ENCODE data around the gene B3GNT3.

The B3GNT3 gene

DNA sequence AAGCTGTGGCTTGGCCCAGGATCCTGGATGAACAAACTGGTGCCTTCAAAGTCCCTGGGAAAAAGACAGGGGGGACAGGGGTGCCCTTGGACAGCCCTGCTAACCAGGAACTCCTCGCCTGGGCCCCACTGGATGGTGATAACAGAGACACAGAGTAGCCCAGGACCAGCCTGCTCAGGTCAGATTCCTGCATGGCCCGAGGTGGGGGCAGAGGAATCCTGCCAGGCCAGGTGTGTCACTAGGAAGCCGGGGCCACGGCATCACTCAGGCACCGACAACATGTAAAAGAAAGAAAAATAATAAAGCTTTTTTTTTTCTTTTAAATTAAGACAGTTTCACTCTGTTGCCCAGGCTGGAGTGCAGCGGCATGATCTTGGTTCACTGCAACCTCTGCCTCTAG is 59.1 kb downstream of the B3GNT3 start:
- DNase-seq (ENCODE audit: low read depth), result no peak
- TF ChIP-seq, protein P1, sequence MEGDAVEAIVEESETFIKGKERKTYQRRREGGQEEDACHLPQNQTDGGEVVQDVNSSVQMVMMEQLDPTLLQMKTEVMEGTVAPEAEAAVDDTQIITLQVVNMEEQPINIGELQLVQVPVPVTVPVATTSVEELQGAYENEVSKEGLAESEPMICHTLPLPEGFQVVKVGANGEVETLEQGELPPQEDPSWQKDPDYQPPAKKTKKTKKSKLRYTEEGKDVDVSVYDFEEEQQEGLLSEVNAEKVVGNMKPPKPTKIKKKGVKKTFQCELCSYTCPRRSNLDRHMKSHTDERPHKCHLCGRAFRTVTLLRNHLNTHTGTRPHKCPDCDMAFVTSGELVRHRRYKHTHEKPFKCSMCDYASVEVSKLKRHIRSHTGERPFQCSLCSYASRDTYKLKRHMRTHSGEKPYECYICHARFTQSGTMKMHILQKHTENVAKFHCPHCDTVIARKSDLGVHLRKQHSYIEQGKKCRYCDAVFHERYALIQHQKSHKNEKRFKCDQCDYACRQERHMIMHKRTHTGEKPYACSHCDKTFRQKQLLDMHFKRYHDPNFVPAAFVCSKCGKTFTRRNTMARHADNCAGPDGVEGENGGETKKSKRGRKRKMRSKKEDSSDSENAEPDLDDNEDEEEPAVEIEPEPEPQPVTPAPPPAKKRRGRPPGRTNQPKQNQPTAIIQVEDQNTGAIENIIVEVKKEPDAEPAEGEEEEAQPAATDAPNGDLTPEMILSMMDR (IDR thresholded peaks at IDR 0.05; ENCODE audit: insufficient read depth, low read depth, low read length, missing control alignments), result no peak
- no peak overlapping the region for H3K4me3 ChIP-seq (ENCODE audit: low read depth, low read length)

DNA sequence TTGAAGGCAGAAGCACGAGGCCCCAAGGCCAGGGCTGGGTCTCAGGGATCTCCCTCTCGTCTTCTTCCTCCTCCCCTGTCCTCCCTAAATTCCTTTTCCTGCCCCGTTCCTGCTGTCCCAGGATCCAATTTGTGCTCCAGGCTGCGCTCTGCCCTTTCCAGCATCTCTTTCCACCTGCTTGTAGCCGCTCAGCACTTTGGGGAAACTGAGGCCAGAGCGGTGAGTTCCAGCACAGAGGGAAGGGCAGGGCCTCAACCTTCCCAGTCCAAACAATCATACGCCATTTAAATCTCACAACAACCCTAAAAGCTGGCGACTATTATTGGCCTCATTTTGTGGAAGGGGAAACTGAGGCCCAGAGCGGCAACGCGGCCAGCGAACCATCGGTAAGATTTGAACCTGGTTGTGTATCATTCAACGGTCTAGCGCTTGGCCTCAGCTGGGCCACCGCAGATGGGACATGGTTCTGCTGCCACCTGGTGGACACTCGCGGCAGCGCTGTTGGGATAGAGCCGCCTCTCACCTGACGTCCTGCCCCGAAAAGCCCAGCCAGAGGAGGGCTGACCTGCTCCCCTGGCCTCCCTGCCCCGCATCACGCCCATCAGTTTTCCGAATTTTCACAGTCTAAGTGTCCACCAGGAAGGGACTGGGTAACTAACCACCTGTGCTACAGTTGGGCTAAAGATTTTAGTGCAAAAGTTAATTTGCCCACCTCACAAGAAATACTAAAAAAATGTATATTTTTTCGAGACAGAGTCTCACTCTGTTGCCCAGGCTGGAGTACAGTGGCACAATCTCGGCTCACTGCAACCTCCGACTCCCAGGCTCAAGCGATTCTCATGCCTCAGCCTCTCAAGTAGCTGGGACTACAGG is 60.6 kb downstream of the B3GNT3 start:
- TF ChIP-seq, protein P1 (IDR thresholded peaks at IDR 0.05; ENCODE audit: insufficient read depth, low read depth, low read length, missing control alignments), result peak; percentile 98
- no peak overlapping the region for H3K4me3 ChIP-seq (ENCODE audit: low read depth, low read length)
- peak; percentile 84 for DNase-seq (ENCODE audit: low read depth)

DNA sequence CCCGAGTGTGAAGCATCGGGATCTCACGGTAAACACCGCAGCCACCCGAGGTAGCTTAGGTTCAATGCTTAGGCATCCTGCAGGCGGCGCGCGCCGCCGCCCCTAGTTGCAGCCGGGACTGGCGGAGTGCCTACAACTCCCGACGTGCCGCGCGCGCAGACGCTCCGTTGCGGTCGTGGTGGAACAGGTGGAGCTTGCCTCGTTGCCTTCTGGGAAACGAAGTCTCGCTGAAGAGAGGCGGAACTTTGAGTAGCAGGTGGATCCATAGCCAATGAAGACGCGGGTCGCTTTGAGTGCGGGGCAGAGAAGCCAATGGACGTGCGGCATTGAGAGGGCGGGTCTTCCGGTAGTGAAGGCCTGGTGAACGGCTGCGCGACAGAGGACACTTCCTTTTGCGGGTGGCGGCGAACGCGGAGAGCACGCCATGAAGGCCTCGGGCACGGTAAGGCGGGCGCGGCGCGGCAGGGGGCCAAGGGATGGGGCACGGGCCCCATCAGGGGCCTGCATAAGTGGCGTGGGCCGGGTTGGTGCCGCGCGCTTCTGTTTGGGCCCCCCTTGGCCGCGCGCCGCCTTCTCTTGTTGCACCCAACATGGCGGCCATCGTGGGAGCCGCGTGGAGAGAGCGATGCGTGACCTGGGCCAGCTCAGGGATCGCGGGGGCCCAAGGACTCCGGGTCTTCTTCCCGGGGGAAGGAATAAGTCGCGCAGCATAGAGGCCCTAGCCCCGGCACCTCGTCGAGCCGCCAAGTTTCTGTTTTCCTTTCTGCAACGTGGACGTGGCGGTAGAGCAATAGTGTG is 64.8 kb downstream of the B3GNT3 start, which contains the start of gene RPL18A:
RPL18A (plus strand) TSS at position 378 of the 798 bp plus-strand sequence; CDS start at position 425, 47 bp downstream.
- peak within 1 kb of the TSS; percentile 80 for H3K4me3 ChIP-seq (ENCODE audit: low read depth, low read length)
- TF ChIP-seq, protein P1 (IDR thresholded peaks at IDR 0.05; ENCODE audit: insufficient read depth, low read depth, low read length, missing control alignments), result peak; percentile 96
- peak; percentile 100 for DNase-seq (ENCODE audit: low read depth)

DNA sequence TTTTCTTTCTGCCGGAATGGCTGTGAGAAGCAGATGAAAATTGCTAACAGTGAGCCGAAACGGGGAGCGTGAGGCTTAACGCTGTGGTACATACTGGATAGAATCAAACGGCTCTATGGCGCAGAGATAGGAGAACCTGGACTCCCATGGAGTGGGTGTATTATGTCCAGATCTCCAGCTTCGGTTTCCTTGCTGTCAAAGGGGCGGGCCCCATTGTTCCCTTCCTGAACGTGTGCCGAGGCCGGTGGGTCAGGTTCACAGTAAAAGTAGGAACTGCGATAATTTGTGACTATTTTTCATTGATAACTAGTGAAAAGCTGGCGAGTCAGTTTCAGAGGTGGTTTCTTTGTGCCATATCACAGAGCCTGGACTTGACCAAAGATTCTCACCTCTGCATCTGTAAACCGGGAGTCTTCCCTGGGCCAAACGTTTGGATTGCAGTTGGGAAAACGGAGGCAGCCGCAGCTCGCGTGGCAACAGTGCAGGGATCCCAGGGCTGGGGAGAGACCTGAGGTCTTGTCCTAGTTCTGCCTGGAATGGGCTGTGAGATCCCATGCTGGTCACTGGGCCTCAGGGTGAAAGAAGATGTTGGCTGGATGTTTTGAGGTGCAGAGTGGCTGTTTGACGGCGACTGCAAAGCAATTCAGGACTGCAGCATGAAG is 65.5 kb downstream of the B3GNT3 start:
- DNase-seq (ENCODE audit: low read depth), result peak; percentile 32
- TF ChIP-seq, protein P1 (IDR thresholded peaks at IDR 0.05; ENCODE audit: insufficient read depth, low read depth, low read length, missing control alignments), result no peak
- peak overlapping the region; percentile 80 for H3K4me3 ChIP-seq (ENCODE audit: low read depth, low read length)

DNA sequence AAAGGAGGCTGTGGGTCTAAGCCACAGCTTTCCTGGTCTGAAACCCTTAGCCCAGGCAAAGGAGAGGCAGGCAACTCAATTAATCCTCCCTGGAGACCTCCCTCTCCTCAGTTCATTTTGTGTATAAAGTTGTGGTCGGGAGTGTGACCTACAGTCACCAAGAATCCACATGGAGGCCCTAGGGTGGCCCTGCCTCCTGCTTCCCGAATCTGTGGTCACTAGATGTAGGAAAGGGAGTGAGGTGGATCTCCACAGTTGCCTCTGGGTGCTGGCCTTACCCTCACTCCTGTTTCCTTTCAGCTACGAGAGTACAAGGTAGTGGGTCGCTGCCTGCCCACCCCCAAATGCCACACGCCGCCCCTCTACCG is 66.0 kb downstream of the B3GNT3 start:
- TF ChIP-seq, protein P1 (IDR thresholded peaks at IDR 0.05; ENCODE audit: insufficient read depth, low read depth, low read length, missing control alignments), result no peak
- peak overlapping the region; percentile 80 for H3K4me3 ChIP-seq (ENCODE audit: low read depth, low read length)
- no peak for DNase-seq (ENCODE audit: low read depth)

DNA sequence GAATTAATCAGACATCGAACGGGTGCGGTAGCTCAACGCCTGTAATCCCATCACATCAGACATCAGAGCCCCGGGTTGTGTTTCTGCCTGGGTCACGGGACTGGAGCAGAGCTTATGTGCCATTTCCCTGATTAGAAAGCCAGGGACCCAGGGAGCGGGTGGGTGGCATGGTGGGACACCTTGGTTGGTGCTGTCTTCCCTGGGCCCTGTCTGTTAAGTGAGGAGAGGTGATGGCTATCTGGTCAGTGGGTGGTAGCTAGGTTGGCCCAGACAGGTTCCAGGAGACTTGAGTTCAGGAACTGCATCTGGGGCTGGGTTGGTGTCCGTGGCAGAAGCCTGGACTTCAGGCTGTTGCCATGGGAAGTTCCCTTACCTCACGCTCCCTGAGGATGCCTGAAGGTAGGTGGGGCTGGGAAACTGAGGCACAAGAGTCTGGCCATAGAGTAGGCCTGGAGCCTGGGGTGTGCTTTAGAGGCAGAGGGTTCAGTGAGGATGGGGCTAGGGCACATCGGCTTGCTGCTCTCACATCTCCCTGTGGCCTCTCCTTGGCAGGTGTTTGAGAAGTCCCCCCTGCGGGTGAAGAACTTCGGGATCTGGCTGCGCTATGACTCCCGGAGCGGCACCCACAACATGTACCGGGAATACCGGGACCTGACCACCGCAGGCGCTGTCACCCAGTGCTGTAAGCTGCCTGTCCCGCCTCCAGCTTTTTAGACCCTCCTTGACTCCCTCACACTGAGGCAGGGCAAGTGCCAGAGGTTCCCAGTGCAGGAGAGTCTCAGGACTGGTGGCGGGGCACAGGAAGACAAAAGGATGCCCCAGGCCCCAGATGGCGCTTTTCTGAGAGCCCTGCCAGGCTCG is 66.8 kb downstream of the B3GNT3 start:
- H3K4me3 ChIP-seq (ENCODE audit: low read depth, low read length), result peak overlapping the region; percentile 80
- no peak for DNase-seq (ENCODE audit: low read depth)
- TF ChIP-seq, protein P1 (IDR thresholded peaks at IDR 0.05; ENCODE audit: insufficient read depth, low read depth, low read length, missing control alignments), result no peak
